ENCODE data around the gene RNASET2. TPM values are rescaled to one million over a fixed set of nuclear protein-coding genes. Genes with fewer than 3 reads are reported as not detected.
"Not testable (repeated sequence)": the region's sequence is repeated elsewhere in the genome, so short reads cannot be mapped to it uniquely, and the experiment has no call there.

RNASET2 gene
- polyA plus RNA-seq, 12 donors, result 12.2 to 42.8 (median 16.4) TPM; not detected in 1

- DNase-seq, result no peak
These were observed 20.3 kb upstream of the RNASET2 start for GRCh38 chr6:166976636-166977035.

- no peak for DNase-seq
These were observed 15.8 kb upstream of the RNASET2 start for GRCh38 chr6:166972101-166972500.

- DNase-seq, result no peak
These were observed 14.9 kb upstream of the RNASET2 start for GRCh38 chr6:166971271-166971670.

GRCh38 chr6:166970776-166971175 lies 14.4 kb upstream of the RNASET2 start:
- no peak for DNase-seq

- no peak for DNase-seq
These were observed 13.7 kb upstream of the RNASET2 start for GRCh38 chr6:166970091-166970490.

- DNase-seq, result no peak
These were observed 13.1 kb upstream of the RNASET2 start for GRCh38 chr6:166969390-166970002.

GRCh38 chr6:166966268-166966667 lies 9.9 kb upstream of the RNASET2 start:
- DNase-seq, result no peak

- no peak for DNase-seq
These were observed 4.2 kb upstream of the RNASET2 start for GRCh38 chr6:166960609-166960978.

- no peak for DNase-seq
These were observed 3.7 kb upstream of the RNASET2 start for GRCh38 chr6:166959911-166960608.

GRCh38 chr6:166958926-166959861 lies 2.8 kb upstream of the RNASET2 start:
- DNase-seq, result no peak

- DNase-seq, result no peak
These were observed 1.4 kb upstream of the RNASET2 start for GRCh38 chr6:166957805-166958076.

- DNase-seq, result peak; percentile 30
These were observed 896 bp upstream of the RNASET2 start for GRCh38 chr6:166957087-166957804.

- DNase-seq, result peak; percentile 27
These were observed 396 bp downstream of the RNASET2 start for GRCh38 chr6:166955865-166956443.

- no peak for DNase-seq
These were observed 1.1 kb downstream of the RNASET2 start for GRCh38 chr6:166955121-166955864.

- no peak for DNase-seq
These were observed 2.1 kb downstream of the RNASET2 start for GRCh38 chr6:166954118-166954713.

- no peak for DNase-seq
These were observed 3.5 kb downstream of the RNASET2 start for GRCh38 chr6:166952567-166953486.

GRCh38 chr6:166952121-166952520 lies 4.2 kb downstream of the RNASET2 start:
- no peak for DNase-seq

GRCh38 chr6:166951670-166952060 lies 4.7 kb downstream of the RNASET2 start:
- no peak for DNase-seq

- not testable (repeated sequence) for DNase-seq
These were observed 5.3 kb downstream of the RNASET2 start for GRCh38 chr6:166950892-166951669.

Data from muscle of arm (tissue), 12 donors.